Measurements from ENCODE around the gene ATG7. TPM values are rescaled to one million over a fixed set of nuclear protein-coding genes. Genes with fewer than 3 reads are reported as not detected.

The ATG7 gene
- total RNA-seq, 1 experiment from 2014 or later, result 29.3 TPM

- TF ChIP-seq SRF (IDR thresholded peaks at IDR 0.05; ENCODE audit: low read depth), result no peak
- TF ChIP-seq ZBTB33 (IDR thresholded peaks at IDR 0.05; ENCODE audit: extremely low read depth, insufficient replicate concordance, low read length), result no peak
- TF ChIP-seq EZH2 (IDR thresholded peaks at IDR 0.05), result no peak
- TF ChIP-seq JUND (IDR thresholded peaks at IDR 0.05), result no peak
- no peak for TF ChIP-seq CTCF (IDR thresholded peaks at IDR 0.05 in 2 of 3, conservative IDR thresholded peaks at IDR 0.05 in 1 of 3; ENCODE audit: borderline replicate concordance in 1 of 3, insufficient read depth in 1 of 3, low read depth in 2 of 3, low read length in 2 of 3)
- TF ChIP-seq RAD21 (IDR thresholded peaks at IDR 0.05; ENCODE audit: low read depth), result no peak
Measured at GRCh38 chr3:11283139-11283475, 10.9 kb downstream of the ATG7 start (continued).

- CTCF ChIA-PET, result no interaction called here
- DNase-seq (ENCODE audit: low read depth, low spot score) (no peak), ATAC-seq (no peak)
- RAD21 ChIA-PET (ENCODE audit: low non-redundant PET in 1 of 2, low total read pairs in 2 of 2, uncharacterized antibody in 2 of 2, unreplicated experiment in 2 of 2), result no interaction called here
- Histone ChIP-seq H3K4me2 (ENCODE audit: low read length) (no peak overlapping the region), H3K9me3 (ENCODE audit: control insufficient read depth in 1 of 2, insufficient read depth in 1 of 2, low read depth in 1 of 2, low read length in 2 of 2) (no peaks in the 10 kb centered on the region), H3K36me3 (ENCODE audit: control insufficient read depth in 1 of 2, insufficient read depth in 2 of 2, low read length in 2 of 2) (peaks cover 2 to 4% of the 10 kb centered on the region in 2 experiments; a peak in 1 of 4 replicates), H2AFZ (ENCODE audit: low read depth, low read length, poor library complexity, severe bottlenecking) (no peak overlapping the region), H3K9ac (ENCODE audit: low read length) (no peak overlapping the region), H3K79me2 (ENCODE audit: insufficient read depth, low read length) (peaks cover 34% of the 10 kb centered on the region), H3K27ac (ENCODE audit: low read depth, low read length) (no peak overlapping the region), H4K20me1 (ENCODE audit: insufficient read depth) (no peaks in the 10 kb centered on the region), H3K27me3 (ENCODE audit: insufficient read depth, low read length) (no peaks in the 10 kb centered on the region), H3K9me2 (ENCODE audit: insufficient read depth) (no peaks in the 10 kb centered on the region), H3K4me3 (replicated peaks in 1 of 2; ENCODE audit: low read depth in 1 of 2, low read length in 2 of 2) (no peak overlapping the region), H3K4me1 (ENCODE audit: control insufficient read depth in 1 of 2, insufficient read depth in 2 of 2, low read length in 2 of 2) (peaks cover 12 to 22% of the 10 kb centered on the region in 2 experiments)
- no peak for TF ChIP-seq MAX (IDR thresholded peaks at IDR 0.05)
- TF ChIP-seq ELF1 (IDR thresholded peaks at IDR 0.05; ENCODE audit: borderline replicate concordance, low read depth), result no peak
- no peak for TF ChIP-seq FOSL1 (IDR thresholded peaks at IDR 0.05; ENCODE audit: low read depth)
- no peak for TF ChIP-seq ZNF274 (IDR thresholded peaks at IDR 0.05; ENCODE audit: low read depth, low read length)
- TF ChIP-seq ZBTB33 (IDR thresholded peaks at IDR 0.05; ENCODE audit: extremely low read depth, insufficient replicate concordance, low read length), result no peak
- TF ChIP-seq ZFX (IDR thresholded peaks at IDR 0.05), result no peak
- TF ChIP-seq CEBPB (IDR thresholded peaks at IDR 0.05; ENCODE audit: low read depth), result no peak
- TF ChIP-seq REST (IDR thresholded peaks at IDR 0.05; ENCODE audit: low read depth), result no peak
- TF ChIP-seq RAD21 (IDR thresholded peaks at IDR 0.05; ENCODE audit: low read depth), result no peak
- no peak for TF ChIP-seq EZH2 (IDR thresholded peaks at IDR 0.05)
- BruUV-seq (replicated peaks), result no TSS peak
- POLR2A ChIA-PET, result no interaction called here
- intact Hi-C loops (cut with micrococcal nuclease), result no loop called here
Measured at GRCh38 chr3:11284011-11284410, 11.8 kb downstream of the ATG7 start.

Measured in HCT116 (cell line).